Measurements from ENCODE around the gene SSBP4. TPM values are rescaled to one million over a fixed set of nuclear protein-coding genes. Genes with fewer than 3 reads are reported as not detected.

SSBP4 gene
- total and polyA plus RNA-seq, 9 of the 15 experiments (the other 6 are each of a cell fraction or from before 2014, with no cell fraction given) = 1.1 to 189 (median 39.0) TPM

DNA sequence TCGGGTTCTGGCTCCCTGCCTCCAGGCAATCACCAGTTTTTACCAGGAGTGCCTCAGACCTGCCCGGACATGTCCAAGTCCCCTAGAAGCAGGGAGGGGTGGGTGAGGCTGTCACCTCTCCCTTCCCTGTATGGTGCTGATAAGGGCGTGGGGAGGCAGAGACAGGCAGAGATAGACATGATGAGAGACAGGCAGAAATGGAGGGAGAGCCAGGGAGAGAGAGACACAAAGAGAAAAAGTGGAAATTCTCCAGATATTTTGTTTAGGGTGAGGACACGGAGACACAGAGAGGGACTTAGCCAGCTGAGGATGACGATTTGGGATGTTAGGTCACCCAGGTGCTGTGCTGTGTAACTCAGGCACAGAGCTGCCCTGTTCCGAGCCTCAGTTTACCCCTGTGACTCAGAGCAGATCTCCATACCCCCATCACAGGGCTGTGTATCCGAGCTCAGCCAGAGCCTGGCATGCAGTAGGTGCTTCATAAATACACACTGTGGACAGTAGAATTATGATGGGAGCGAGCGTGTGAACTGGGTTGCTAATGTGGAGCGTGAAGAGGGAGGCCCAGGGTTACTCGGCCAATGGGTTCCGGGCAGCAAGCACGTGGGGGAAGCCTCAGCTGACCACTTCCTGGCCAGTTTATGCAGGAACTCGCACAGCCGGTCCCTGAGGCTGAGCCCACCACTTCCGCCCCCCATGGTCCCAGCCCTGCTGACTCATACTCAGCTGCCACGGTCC is 45.1 kb upstream of the SSBP4 start (continued):
- TF ChIP-seq EWSR1 (IDR thresholded peaks at IDR 0.05; ENCODE audit: borderline replicate concordance, low read depth, partially characterized antibody) (no peak), PTBP1 (IDR thresholded peaks at IDR 0.05; ENCODE audit: low read depth, low read length) (no peak; the same call in 1 of the 2 replicates), CBFA2T2 (conservative IDR thresholded peaks at IDR 0.05) (peak; percentile 91), GMEB1 (CRISPR knock-in tag; IDR thresholded peaks at IDR 0.05) (no peak), SAP30 (IDR thresholded peaks at IDR 0.05; ENCODE audit: borderline replicate concordance, insufficient read depth, low read depth, low read length, poor library complexity, severe bottlenecking) (peak; percentile 40), MTA3 (IDR thresholded peaks at IDR 0.05; ENCODE audit: borderline replicate concordance) (peak; percentile 82; the same call in 1 of the 2 replicates), MTA2 (IDR thresholded peaks at IDR 0.05; ENCODE audit: low read depth) (peak; percentile 92), ZBTB33 (CRISPR knock-in tag; IDR thresholded peaks at IDR 0.05) (no peak; the same call in 1 of the 2 replicates), NFE2L1 (tag; IDR thresholded peaks at IDR 0.05; ENCODE audit: borderline replicate concordance, low read depth) (no peak), NCOA2 (IDR thresholded peaks at IDR 0.05; ENCODE audit: partially characterized antibody in 2 of 2) (no peak), ZNF316 (IDR thresholded peaks at IDR 0.05) (peak; percentile 81), HMG20B (CRISPR knock-in tag; IDR thresholded peaks at IDR 0.05) (no peak)
- TF ChIP-seq, protein P1, sequence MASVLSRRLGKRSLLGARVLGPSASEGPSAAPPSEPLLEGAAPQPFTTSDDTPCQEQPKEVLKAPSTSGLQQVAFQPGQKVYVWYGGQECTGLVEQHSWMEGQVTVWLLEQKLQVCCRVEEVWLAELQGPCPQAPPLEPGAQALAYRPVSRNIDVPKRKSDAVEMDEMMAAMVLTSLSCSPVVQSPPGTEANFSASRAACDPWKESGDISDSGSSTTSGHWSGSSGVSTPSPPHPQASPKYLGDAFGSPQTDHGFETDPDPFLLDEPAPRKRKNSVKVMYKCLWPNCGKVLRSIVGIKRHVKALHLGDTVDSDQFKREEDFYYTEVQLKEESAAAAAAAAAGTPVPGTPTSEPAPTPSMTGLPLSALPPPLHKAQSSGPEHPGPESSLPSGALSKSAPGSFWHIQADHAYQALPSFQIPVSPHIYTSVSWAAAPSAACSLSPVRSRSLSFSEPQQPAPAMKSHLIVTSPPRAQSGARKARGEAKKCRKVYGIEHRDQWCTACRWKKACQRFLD (CRISPR knock-in tag; IDR thresholded peaks at IDR 0.05) = peak; percentile 95
- TF ChIP-seq, protein P2, sequence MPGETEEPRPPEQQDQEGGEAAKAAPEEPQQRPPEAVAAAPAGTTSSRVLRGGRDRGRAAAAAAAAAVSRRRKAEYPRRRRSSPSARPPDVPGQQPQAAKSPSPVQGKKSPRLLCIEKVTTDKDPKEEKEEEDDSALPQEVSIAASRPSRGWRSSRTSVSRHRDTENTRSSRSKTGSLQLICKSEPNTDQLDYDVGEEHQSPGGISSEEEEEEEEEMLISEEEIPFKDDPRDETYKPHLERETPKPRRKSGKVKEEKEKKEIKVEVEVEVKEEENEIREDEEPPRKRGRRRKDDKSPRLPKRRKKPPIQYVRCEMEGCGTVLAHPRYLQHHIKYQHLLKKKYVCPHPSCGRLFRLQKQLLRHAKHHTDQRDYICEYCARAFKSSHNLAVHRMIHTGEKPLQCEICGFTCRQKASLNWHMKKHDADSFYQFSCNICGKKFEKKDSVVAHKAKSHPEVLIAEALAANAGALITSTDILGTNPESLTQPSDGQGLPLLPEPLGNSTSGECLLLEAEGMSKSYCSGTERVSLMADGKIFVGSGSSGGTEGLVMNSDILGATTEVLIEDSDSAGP (CRISPR knock-in tag; IDR thresholded peaks at IDR 0.05) = no peak

All from K562 (cell line).